Glutamatergic neuron (in vitro differentiated cells): ENCODE results near the gene RHCE. TPM values are rescaled to one million over a fixed set of nuclear protein-coding genes. Genes with fewer than 3 reads are reported as not detected.
"Not testable (repeated sequence)": the region's sequence is repeated elsewhere in the genome, so short reads cannot be mapped to it uniquely, and the experiment has no call there.

Source experiments
- DNase-seq: peaks from one replicate; pipeline ENCODE4 v3.0.0; 2022
- H3K27ac Mint-ChIP-seq: one replicate; pipeline ENCODE4 v1.8.0; 2020; ENCODE audit warnings: mild to moderate bottlenecking, mixed read lengths, inconsistent platforms; ENCODE audit not compliant: unreplicated experiment
- H3K27me3 Mint-ChIP-seq: one replicate; pipeline ENCODE4 v1.8.0; 2020; ENCODE audit warnings: mild to moderate bottlenecking, moderate library complexity, mixed read lengths, inconsistent platforms; ENCODE audit not compliant: unreplicated experiment
- H3K36me3 Mint-ChIP-seq: one replicate; pipeline ENCODE4 v1.8.0; 2020; ENCODE audit warnings: mild to moderate bottlenecking, mixed read lengths, inconsistent platforms; ENCODE audit not compliant: unreplicated experiment
- H3K4me1 Mint-ChIP-seq: one replicate; pipeline ENCODE4 v1.8.0; 2020; ENCODE audit warnings: mild to moderate bottlenecking, low read depth, mixed read lengths, inconsistent platforms; ENCODE audit not compliant: unreplicated experiment
- H3K4me3 Mint-ChIP-seq: one replicate; pipeline ENCODE4 v1.8.0; 2020; ENCODE audit warnings: mild to moderate bottlenecking, mixed read lengths, inconsistent platforms; ENCODE audit not compliant: unreplicated experiment
- H3K9me3 Mint-ChIP-seq: one replicate; pipeline ENCODE4 v1.8.0; 2020; ENCODE audit warnings: mild to moderate bottlenecking, moderate library complexity, mixed read lengths, inconsistent platforms; ENCODE audit not compliant: unreplicated experiment
- CTCF ChIP-seq: fragments of 200-600 bp; sonication (generic); IDR thresholded peaks from one replicate; pipeline ENCODE4 v1.5.0; 2021; ENCODE audit not compliant: partially characterized antibody, unreplicated experiment
- long read RNA-seq: library from polyadenylated mRNA; unstranded; transcript quantifications from one replicate; pipeline ENCODE4 v2.0.0, GENCODE V29; 2020; ENCODE audit not compliant: unreplicated experiment
- total RNA-seq: library from RNA; stranded (reverse); fragmentation: NEBNext Ultra II Directional; extraction: Animal tissue kit (Norgen Biotek cat#: 25700); gene quantifications from one replicate; pipeline ENCODE4 v1.2.1, GENCODE V29; 2021; ENCODE audit not compliant: unreplicated experiment

RHCE gene
- total RNA-seq, result 1.2 TPM
- long read RNA-seq, partial matches to known transcripts, result 0 of 2 reads
- long read RNA-seq, other reads (novel, unspliced or antisense), result 2 of 2 reads

DNA sequence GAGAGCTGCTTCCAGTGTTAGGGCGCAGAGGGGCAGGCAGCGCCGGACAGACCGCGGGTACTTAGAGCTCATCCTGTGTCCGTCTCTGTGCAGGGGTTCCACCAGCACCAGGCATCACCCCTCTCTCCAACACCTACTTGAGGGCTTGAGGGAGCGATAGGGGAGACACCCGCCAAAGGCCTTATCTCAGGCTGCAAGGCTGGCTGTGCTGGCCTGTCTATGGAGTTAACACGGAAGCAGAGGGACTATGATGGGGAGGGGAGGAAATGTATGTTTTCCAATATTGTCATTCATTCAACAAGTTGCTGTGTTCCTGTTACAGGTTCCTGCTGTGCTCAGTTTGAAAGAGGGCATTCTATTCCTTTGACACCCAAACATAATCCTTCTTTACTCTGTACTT lies at the start of gene RHCE:
Gene RHCE, minus strand, starts transcription at position 111 of the 400 bp plus-strand sequence. Its CDS starts 39 bp downstream, at position 72.
- not testable (repeated sequence) for H3K9me3 Mint-ChIP-seq, H3K36me3 Mint-ChIP-seq, H3K4me1 Mint-ChIP-seq, H3K27me3 Mint-ChIP-seq, H3K4me3 Mint-ChIP-seq, DNase-seq, H3K27ac Mint-ChIP-seq

GRCh38 chr1:25469177-25469576 lies 48.6 kb upstream of the RHCE start:
- Mint-ChIP-seq H3K27ac (no peak overlapping the region), H3K27me3 (peaks cover 3% of the 10 kb centered on the region), H3K4me3 (no peak overlapping the region), H3K36me3 (no peaks in the 10 kb centered on the region), H3K4me1 (peaks cover 3% of the 10 kb centered on the region), H3K9me3 (no peaks in the 10 kb centered on the region)
- no peak for TF ChIP-seq CTCF
- no peak for DNase-seq

DNA sequence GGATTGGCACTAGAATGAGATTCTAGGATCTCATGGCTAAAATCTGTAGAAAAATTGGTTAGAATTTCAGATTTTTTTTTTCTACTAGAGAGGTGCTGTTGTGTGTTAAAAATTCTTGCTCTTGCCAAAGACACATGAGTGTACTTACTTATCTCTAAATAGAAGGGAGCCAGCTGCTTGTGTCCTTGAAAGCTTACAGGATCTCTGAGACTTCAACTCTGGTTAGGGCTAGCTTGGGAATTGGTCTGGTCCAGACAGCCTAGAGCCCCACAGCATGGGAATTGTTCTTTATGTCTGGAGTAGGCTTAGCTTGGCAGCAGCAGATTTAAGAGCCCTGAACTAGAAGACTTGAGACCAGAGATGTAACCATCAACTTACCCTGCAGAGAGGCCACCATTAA lies 47.4 kb upstream of the RHCE start:
- H3K36me3 Mint-ChIP-seq, result no peaks in the 10 kb centered on the region
- no peak for DNase-seq
- TF ChIP-seq CTCF, result no peak
- peaks cover 3% of the 10 kb centered on the region for H3K4me1 Mint-ChIP-seq
- no peak overlapping the region for H3K27ac Mint-ChIP-seq
- no peaks in the 10 kb centered on the region for H3K9me3 Mint-ChIP-seq
- H3K27me3 Mint-ChIP-seq, result peaks cover 3% of the 10 kb centered on the region
- H3K4me3 Mint-ChIP-seq, result no peak overlapping the region

- Mint-ChIP-seq H3K27ac (no peak overlapping the region), H3K9me3 (no peaks in the 10 kb centered on the region)
These were observed 47.0 kb upstream of the RHCE start for GRCh38 chr1:25467616-25468015.

GRCh38 chr1:25467193-25467592 lies 46.6 kb upstream of the RHCE start:
- Mint-ChIP-seq H3K4me1 (peaks cover 3% of the 10 kb centered on the region), H3K9me3 (no peaks in the 10 kb centered on the region), H3K27me3 (peaks cover 3% of the 10 kb centered on the region)

More at GRCh38 chr1:25467616-25468015, 47.0 kb upstream of the RHCE start:
- peaks cover 3% of the 10 kb centered on the region for H3K27me3 Mint-ChIP-seq
- no peaks in the 10 kb centered on the region for H3K36me3 Mint-ChIP-seq
- H3K4me3 Mint-ChIP-seq, result no peak overlapping the region
- TF ChIP-seq CTCF, result no peak
- H3K4me1 Mint-ChIP-seq, result peaks cover 3% of the 10 kb centered on the region
- no peak for DNase-seq

More at GRCh38 chr1:25467193-25467592, 46.6 kb upstream of the RHCE start:
- no peak overlapping the region for H3K27ac Mint-ChIP-seq
- TF ChIP-seq CTCF, result no peak
- H3K4me3 Mint-ChIP-seq, result no peak overlapping the region
- H3K36me3 Mint-ChIP-seq, result no peaks in the 10 kb centered on the region
- no peak for DNase-seq
